GM23338 (cell line): ENCODE data around the gene HCFC1. TPM values are rescaled to one million over a fixed set of nuclear protein-coding genes. Genes with fewer than 3 reads are reported as not detected.

Source experiments
- ATAC-seq: fragments of 200-7000 bp; cut with Tn5 transposase; 3 replicates; pipeline ENCODE4 v1.9.1; 2020
- DNase-seq: peaks from one replicate; pipeline ENCODE4 v3.0.0-alpha.2; 2015; ENCODE audit warnings: low spot score
- H2AFZ ChIP-seq: fragments of 200-600 bp; sonication (generic); 2 replicates; pipeline ENCODE4 v1.8.0; 2016; ENCODE audit warnings: antibody characterized with exemption, mild to moderate bottlenecking, moderate library complexity
- H3F3A ChIP-seq: fragments of 200-600 bp; sonication (generic); replicated peaks from 2 replicates; pipeline ENCODE4 v1.8.0; 2017; ENCODE audit warnings: antibody characterized with exemption, mixed run types, low read depth
- H3K27ac ChIP-seq: fragments of 200-600 bp; sonication (generic); 2 replicates; pipeline ENCODE4 v1.6.1; 2016; ENCODE audit warnings: low read depth
- H3K27me3 ChIP-seq: fragments of 200-600 bp; sonication (generic); 2 replicates; pipeline ENCODE4 v1.8.0; 2016; ENCODE audit warnings: mild to moderate bottlenecking, mixed run types, moderate library complexity; ENCODE audit not compliant: insufficient read depth
- H3K36me3 ChIP-seq: fragments of 200-600 bp; sonication (generic); 2 replicates; pipeline ENCODE4 v1.8.0; 2016; ENCODE audit warnings: mild to moderate bottlenecking; ENCODE audit not compliant: insufficient read depth
- H3K4me1 ChIP-seq: fragments of 200-600 bp; sonication (generic); 2 replicates; pipeline ENCODE4 v1.8.0; 2016; ENCODE audit warnings: mild to moderate bottlenecking, moderate library complexity; ENCODE audit not compliant: insufficient read depth
- H3K4me2 ChIP-seq: fragments of 200-600 bp; sonication (generic); 2 replicates; pipeline ENCODE4 v1.7.1; 2017; ENCODE audit warnings: mixed run types
- H3K4me3 ChIP-seq: fragments of 200-600 bp; sonication (generic); 2 replicates; pipeline ENCODE4 v1.6.1; 2016; ENCODE audit warnings: mixed run types
- H3K79me2 ChIP-seq: fragments of 200-600 bp; sonication (generic); replicated peaks from 2 replicates; pipeline ENCODE4 v1.8.0; 2017; ENCODE audit warnings: mild to moderate bottlenecking; ENCODE audit not compliant: insufficient read depth
- H3K9me2 ChIP-seq: fragments of 200-600 bp; sonication (generic); 2 replicates; pipeline ENCODE4 v1.8.0; 2017; ENCODE audit not compliant: insufficient read depth
- H4K20me1 ChIP-seq: fragments of 200-600 bp; sonication (generic); replicated peaks from 2 replicates; pipeline ENCODE4 v1.8.0; 2017; ENCODE audit warnings: mild to moderate bottlenecking; ENCODE audit not compliant: insufficient read depth
- H3K27ac Mint-ChIP-seq: 2 replicates; pipeline ENCODE4 v1.8.0; 2020; ENCODE audit warnings: inconsistent platforms, mild to moderate bottlenecking, moderate library complexity, mixed read lengths
- H3K27me3 Mint-ChIP-seq: 3 replicates; pipeline ENCODE4 v1.8.0; 2022; ENCODE audit warnings: low read depth, mild to moderate bottlenecking, moderate library complexity, mixed read lengths, inconsistent platforms; ENCODE audit not compliant: insufficient read depth, poor library complexity
- H3K36me3 Mint-ChIP-seq: 3 replicates; pipeline ENCODE4 v1.8.0; 2021; ENCODE audit warnings: low read depth, mild to moderate bottlenecking, inconsistent platforms, moderate library complexity, mixed read lengths
- H3K4me1 Mint-ChIP-seq: 3 replicates; pipeline ENCODE4 v1.8.0; 2020; ENCODE audit warnings: mild to moderate bottlenecking, inconsistent platforms, mixed read lengths
- H3K4me3 Mint-ChIP-seq: 3 replicates; pipeline ENCODE4 v1.8.0; 2021; ENCODE audit warnings: moderate library complexity, mild to moderate bottlenecking, inconsistent platforms, mixed read lengths
- H3K9me3 Mint-ChIP-seq: 3 replicates; pipeline ENCODE4 v1.8.0; 2020; ENCODE audit warnings: moderate library complexity, mild to moderate bottlenecking, inconsistent platforms, mixed read lengths
- CREB1 ChIP-seq: fragments of 250-450 bp; sonication (Bioruptor Pico); IDR thresholded peaks from 2 replicates; pipeline ENCODE4 v1.5.0; 2020; ENCODE audit warnings: low read depth, mild to moderate bottlenecking, moderate library complexity
- ETS1 ChIP-seq: IDR thresholded peaks from 2 replicates; pipeline ENCODE4 v1.6.1; 2016; ENCODE audit warnings: antibody characterized with exemption
- EZH2phosphoT487 ChIP-seq: fragments of 200-600 bp; sonication (generic); IDR thresholded peaks from one replicate; pipeline ENCODE4 v1.8.1; 2018; ENCODE audit warnings: antibody characterized with exemption; ENCODE audit not compliant: unreplicated experiment
- JUNB ChIP-seq: IDR thresholded peaks from one replicate; pipeline ENCODE4 v1.6.1; 2016; ENCODE audit warnings: antibody characterized with exemption; ENCODE audit not compliant: unreplicated experiment
- ZNF462 ChIP-seq: fragments of 250-450 bp; sonication (Bioruptor Pico); IDR thresholded peaks from 2 replicates; pipeline ENCODE4 v1.5.0; 2020; ENCODE audit warnings: mild to moderate bottlenecking, moderate library complexity
- polyA plus RNA-seq: library from polyadenylated mRNA; unstranded; fragments of >200 nt; fragmentation: Nextera tagmentation; extraction: Ambion mirVana; gene quantifications from 2 replicates; pipeline ENCODE4 v1.2.1, GENCODE V29; 2016
- total RNA-seq: library from RNA; depleted of rRNA; stranded (reverse); fragments of >200 nt; shearing (Covaris generic); gene quantifications from 2 replicates; pipeline ENCODE4 v1.2.3, GENCODE V29; 2014

HCFC1 gene
- total and polyA plus RNA-seq, 2 experiments from 2014 or later, result 33.0 to 188 TPM

GRCh38 chrX:153927672-153927921, 44.0 kb downstream of the HCFC1 start:
- Histone ChIP-seq H3K36me3 (no peaks in the 10 kb centered on the region), H3K4me1 (peaks cover 10% of the 10 kb centered on the region; the same call in 1 of the 2 replicates), H3K27me3 (no peaks in the 10 kb centered on the region), H3K4me3 (peak overlapping the region; percentile 65), H3F3A (0 out of 2 replicates have a peak, but pooled peaks cover 5% of the 10 kb centered on the region), H2AFZ (no peak overlapping the region), H3K9me2 (no peaks in the 10 kb centered on the region), H3K27ac (peak overlapping the region; percentile 90), H3K79me2 (no peaks in the 10 kb centered on the region), H4K20me1 (no peaks in the 10 kb centered on the region; the same call in 1 of the 2 replicates), H3K4me2 (peak overlapping the region; percentile 83)
- Mint-ChIP-seq H3K4me1 (peaks cover 24% of the 10 kb centered on the region), H3K9me3 (no peaks in the 10 kb centered on the region; the same call in 2 of the 3 replicates), H3K27ac (peak overlapping the region; percentile 89), H3K4me3 (peak overlapping the region; percentile 77), H3K36me3 (peaks cover 20% of the 10 kb centered on the region), H3K27me3 (peaks cover 9% of the 10 kb centered on the region)
- ATAC-seq, result peak; percentile 2; the same call in 2 of the 3 replicates
- TF ChIP-seq CREB1, result no peak
- TF ChIP-seq JUNB, result no peak
- TF ChIP-seq ZNF462 (CRISPR knock-in tag), result no peak
- TF ChIP-seq EZH2phosphoT487, result no peak
- no peak for TF ChIP-seq ETS1
- no peak for DNase-seq
